Neural progenitor cell (in vitro differentiated cells): ENCODE results near the gene PUM2. TPM values are rescaled to one million over a fixed set of nuclear protein-coding genes. Genes with fewer than 3 reads are reported as not detected.

ENCODE experiments used
- DNase-seq: peaks from one replicate; pipeline ENCODE4 v3.0.0-alpha.2; 2016; ENCODE audit warnings: low spot score
- H2AFZ ChIP-seq: fragments of 200-600 bp; sonication (generic); replicated peaks from 2 replicates; pipeline ENCODE4 v1.6.1; 2016; ENCODE audit warnings: antibody characterized with exemption
- H3F3A ChIP-seq: fragments of 200-600 bp; sonication (generic); 2 replicates; pipeline ENCODE4 v1.6.1; 2016; ENCODE audit warnings: antibody characterized with exemption, low read depth
- H3K27ac ChIP-seq: fragments of 200-600 bp; sonication (generic); 2 replicates; pipeline ENCODE4 v1.5.1; 2016; ENCODE audit warnings: mild to moderate bottlenecking
- H3K27me3 ChIP-seq: fragments of 200-600 bp; sonication (generic); 2 replicates; pipeline ENCODE4 v1.6.1; 2016; ENCODE audit warnings: mild to moderate bottlenecking, moderate library complexity
- H3K36me3 ChIP-seq: fragments of 200-600 bp; sonication (generic); 2 replicates; pipeline ENCODE4 v1.5.1; 2016
- H3K4me1 ChIP-seq: fragments of 200-600 bp; sonication (generic); 2 replicates; pipeline ENCODE4 v1.6.1; 2016; ENCODE audit warnings: mixed run types
- H3K4me2 ChIP-seq: fragments of 200-600 bp; sonication (generic); 2 replicates; pipeline ENCODE4 v1.6.1; 2016
- H3K4me3 ChIP-seq: fragments of 200-600 bp; sonication (generic); 2 replicates; pipeline ENCODE4 v1.5.1; 2016
- H3K79me2 ChIP-seq: fragments of 200-600 bp; sonication (generic); 2 replicates; pipeline ENCODE4 v1.6.1; 2016; ENCODE audit warnings: low read depth
- H3K9ac ChIP-seq: fragments of 200-600 bp; sonication (generic); 2 replicates; pipeline ENCODE4 v1.6.1; 2016
- H3K9me3 ChIP-seq: fragments of 200-600 bp; sonication (generic); 2 replicates; pipeline ENCODE4 v1.5.1; 2016; ENCODE audit warnings: low read depth
- H4K20me1 ChIP-seq: fragments of 200-600 bp; sonication (generic); 2 replicates; pipeline ENCODE4 v1.6.1; 2016; ENCODE audit warnings: low read depth
- H3K27ac Mint-ChIP-seq: 3 replicates; pipeline ENCODE4 v1.8.0; 2021; ENCODE audit warnings: mixed read lengths
- H3K27me3 Mint-ChIP-seq: 2 replicates; pipeline ENCODE4 v1.8.0; 2022; ENCODE audit warnings: low read depth, mild to moderate bottlenecking, inconsistent platforms, moderate library complexity, mixed read lengths; ENCODE audit not compliant: insufficient read depth
- H3K36me3 Mint-ChIP-seq: 3 replicates; pipeline ENCODE4 v1.8.0; 2021; ENCODE audit warnings: mixed read lengths
- H3K4me1 Mint-ChIP-seq: 3 replicates; pipeline ENCODE4 v1.8.0; 2021; ENCODE audit warnings: mixed read lengths
- H3K4me3 Mint-ChIP-seq: 3 replicates; pipeline ENCODE4 v1.8.0; 2021; ENCODE audit warnings: mild to moderate bottlenecking, moderate library complexity, mixed read lengths
- H3K9me3 Mint-ChIP-seq: 3 replicates; pipeline ENCODE4 v1.8.0; 2020; ENCODE audit warnings: mixed read lengths
- CTCF ChIP-seq: fragments of 200-600 bp; sonication (generic); IDR thresholded peaks from 2 replicates; pipeline ENCODE4 v1.5.1; 2017; ENCODE audit warnings: antibody characterized with exemption, mild to moderate bottlenecking
- EZH2 ChIP-seq: fragments of 200-600 bp; sonication (generic); IDR thresholded peaks from 2 replicates; pipeline ENCODE4 v1.6.1; 2017; ENCODE audit warnings: antibody characterized with exemption, mild to moderate bottlenecking, moderate library complexity
- EZH2phosphoT487 ChIP-seq: fragments of 200-600 bp; sonication (generic); IDR thresholded peaks from 2 replicates; pipeline ENCODE4 v1.6.1; 2017; ENCODE audit warnings: antibody characterized with exemption
- total RNA-seq: library from RNA; depleted of rRNA; stranded (reverse); fragments of >200 nt; gene quantifications from 2 replicates; pipeline ENCODE4 v1.2.3, GENCODE V29; 2015; ENCODE audit warnings: low replicate concordance

Gene PUM2
- total RNA-seq, 1 donor from 2014 or later = 88.4 TPM

- Histone ChIP-seq H3K4me2 (no peak overlapping the region), H3K79me2 (peaks cover 100% of the 10 kb centered on the region), H3K4me3 (no peak overlapping the region), H3K27ac (no peak overlapping the region), H3F3A (peaks cover 39% of the 10 kb centered on the region), H3K9me3 (no peaks in the 10 kb centered on the region), H2AFZ (no peak overlapping the region), H3K27me3 (no peaks in the 10 kb centered on the region), H3K9ac (no peak overlapping the region), H3K36me3 (peaks cover 62% of the 10 kb centered on the region), H3K4me1 (peaks cover 13% of the 10 kb centered on the region), H4K20me1 (peaks cover 97% of the 10 kb centered on the region)
- no peak for DNase-seq
- Mint-ChIP-seq H3K27ac (no peak overlapping the region), H3K4me1 (peaks cover 6% of the 10 kb centered on the region), H3K9me3 (no peaks in the 10 kb centered on the region), H3K36me3 (peaks cover 39% of the 10 kb centered on the region), H3K27me3 (peaks cover 2% of the 10 kb centered on the region), H3K4me3 (no peak overlapping the region)
- TF ChIP-seq EZH2phosphoT487 (no peak), EZH2 (no peak), CTCF (no peak)
Observed at GRCh38 chr2:20322527-20323300, 27.9 kb downstream of the PUM2 start.

- no peak overlapping the region for H3K27ac Mint-ChIP-seq
- Histone ChIP-seq H3F3A (peaks cover 19% of the 10 kb centered on the region), H3K4me1 (peaks cover 8% of the 10 kb centered on the region), H2AFZ (no peak overlapping the region), H3K27me3 (no peaks in the 10 kb centered on the region), H3K4me2 (no peak overlapping the region), H3K4me3 (no peak overlapping the region), H3K27ac (no peak overlapping the region), H3K79me2 (peaks cover 100% of the 10 kb centered on the region), H3K9ac (no peak overlapping the region), H3K36me3 (peaks cover 41% of the 10 kb centered on the region), H3K9me3 (no peaks in the 10 kb centered on the region), H4K20me1 (peaks cover 78% of the 10 kb centered on the region)
- peaks cover 4% of the 10 kb centered on the region for H3K27me3 Mint-ChIP-seq
- H3K36me3 Mint-ChIP-seq = peaks cover 42% of the 10 kb centered on the region
- DNase-seq = no peak
- peaks cover 3% of the 10 kb centered on the region for H3K4me1 Mint-ChIP-seq
- TF ChIP-seq EZH2 (no peak), EZH2phosphoT487 (no peak), CTCF (no peak)
- no peaks in the 10 kb centered on the region for H3K9me3 Mint-ChIP-seq
- H3K4me3 Mint-ChIP-seq = no peak overlapping the region
Observed at GRCh38 chr2:20317690-20318089, 33.0 kb downstream of the PUM2 start.

- Histone ChIP-seq H3K36me3 (peaks cover 40% of the 10 kb centered on the region), H3K9me3 (no peaks in the 10 kb centered on the region), H3K27me3 (no peaks in the 10 kb centered on the region), H3K79me2 (peaks cover 99% of the 10 kb centered on the region), H3K4me2 (no peak overlapping the region), H3K9ac (no peak overlapping the region), H3K4me3 (no peak overlapping the region), H2AFZ (no peak overlapping the region), H3K4me1 (peaks cover 8% of the 10 kb centered on the region), H3K27ac (no peak overlapping the region), H4K20me1 (peaks cover 73% of the 10 kb centered on the region), H3F3A (peaks cover 19% of the 10 kb centered on the region)
- no peak overlapping the region for H3K4me3 Mint-ChIP-seq
- TF ChIP-seq EZH2 (no peak), CTCF (no peak), EZH2phosphoT487 (no peak)
- DNase-seq = no peak
- no peaks in the 10 kb centered on the region for H3K9me3 Mint-ChIP-seq
- H3K27me3 Mint-ChIP-seq = peaks cover 4% of the 10 kb centered on the region
- peaks cover 3% of the 10 kb centered on the region for H3K4me1 Mint-ChIP-seq
- H3K27ac Mint-ChIP-seq = peak overlapping the region; percentile 72
- peaks cover 44% of the 10 kb centered on the region for H3K36me3 Mint-ChIP-seq
Observed at GRCh38 chr2:20317197-20317596, 33.4 kb downstream of the PUM2 start.
